ENCODE measurements around the gene TSSK6. TPM values are rescaled to one million over a fixed set of nuclear protein-coding genes. Genes with fewer than 3 reads are reported as not detected.

TSSK6 gene
- total RNA-seq, 1 donor from 2014 or later = 1.7 TPM

- TF ChIP-seq, protein P1, sequence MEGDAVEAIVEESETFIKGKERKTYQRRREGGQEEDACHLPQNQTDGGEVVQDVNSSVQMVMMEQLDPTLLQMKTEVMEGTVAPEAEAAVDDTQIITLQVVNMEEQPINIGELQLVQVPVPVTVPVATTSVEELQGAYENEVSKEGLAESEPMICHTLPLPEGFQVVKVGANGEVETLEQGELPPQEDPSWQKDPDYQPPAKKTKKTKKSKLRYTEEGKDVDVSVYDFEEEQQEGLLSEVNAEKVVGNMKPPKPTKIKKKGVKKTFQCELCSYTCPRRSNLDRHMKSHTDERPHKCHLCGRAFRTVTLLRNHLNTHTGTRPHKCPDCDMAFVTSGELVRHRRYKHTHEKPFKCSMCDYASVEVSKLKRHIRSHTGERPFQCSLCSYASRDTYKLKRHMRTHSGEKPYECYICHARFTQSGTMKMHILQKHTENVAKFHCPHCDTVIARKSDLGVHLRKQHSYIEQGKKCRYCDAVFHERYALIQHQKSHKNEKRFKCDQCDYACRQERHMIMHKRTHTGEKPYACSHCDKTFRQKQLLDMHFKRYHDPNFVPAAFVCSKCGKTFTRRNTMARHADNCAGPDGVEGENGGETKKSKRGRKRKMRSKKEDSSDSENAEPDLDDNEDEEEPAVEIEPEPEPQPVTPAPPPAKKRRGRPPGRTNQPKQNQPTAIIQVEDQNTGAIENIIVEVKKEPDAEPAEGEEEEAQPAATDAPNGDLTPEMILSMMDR (conservative IDR thresholded peaks at IDR 0.05; ENCODE audit: low read depth, low read length) = no peak
- H3K4me3 ChIP-seq (ENCODE audit: low read depth, low read length) = no peak overlapping the region
- no peak for DNase-seq (ENCODE audit: low read depth)
These were observed 16.9 kb downstream of the TSSK6 start for GRCh38 chr19:19498255-19498991.

DNA sequence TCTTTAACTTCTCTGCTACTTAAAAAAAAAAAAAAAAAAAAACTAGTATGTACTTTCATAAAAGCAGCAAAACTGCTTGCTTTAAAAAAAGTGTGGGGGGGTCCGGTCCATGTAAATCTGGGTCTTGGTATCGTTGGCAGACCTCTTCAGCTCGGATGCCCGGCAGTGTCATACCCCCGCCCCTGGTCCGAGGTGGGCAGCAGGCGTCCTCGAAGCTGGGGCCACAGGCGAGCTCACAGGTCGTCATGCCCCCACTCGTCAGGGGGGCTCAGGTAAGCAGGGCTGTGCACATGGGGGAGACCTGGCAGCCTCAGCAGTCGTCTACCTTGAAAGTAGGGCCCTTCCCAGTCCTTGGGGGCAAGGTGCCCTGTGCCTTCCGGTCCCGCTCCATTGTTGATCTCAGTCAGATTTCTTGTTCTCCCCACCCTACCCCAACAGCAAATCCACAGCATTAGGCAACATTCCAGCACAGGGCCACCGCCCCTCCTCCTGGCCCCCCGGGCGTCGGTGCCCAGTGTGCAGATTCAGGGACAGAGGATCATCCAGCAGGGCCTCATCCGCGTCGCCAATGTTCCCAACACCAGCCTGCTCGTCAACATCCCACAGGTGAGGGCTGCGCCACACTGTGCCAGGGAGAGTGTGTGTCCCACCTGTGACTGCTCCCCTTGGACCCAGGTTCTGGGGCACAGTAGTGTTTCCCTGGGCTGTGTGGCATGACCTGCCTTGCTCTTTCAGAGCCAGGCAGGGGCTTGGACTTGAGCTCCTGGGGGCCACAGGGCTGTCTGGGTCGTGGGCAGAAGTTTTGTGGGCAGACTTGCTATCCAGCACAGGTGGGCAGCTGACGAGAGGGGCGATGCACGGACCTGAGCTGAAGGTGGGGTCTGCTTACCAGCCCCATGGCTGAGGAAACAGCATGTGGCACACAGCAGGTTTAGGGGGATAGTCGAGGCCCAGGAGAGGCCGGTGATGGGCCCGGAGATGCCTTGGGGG is 19.4 kb downstream of the TSSK6 start:
- DNase-seq (ENCODE audit: low read depth) = no peak
- TF ChIP-seq, protein P1 (conservative IDR thresholded peaks at IDR 0.05; ENCODE audit: low read depth, low read length) = no peak

DNA sequence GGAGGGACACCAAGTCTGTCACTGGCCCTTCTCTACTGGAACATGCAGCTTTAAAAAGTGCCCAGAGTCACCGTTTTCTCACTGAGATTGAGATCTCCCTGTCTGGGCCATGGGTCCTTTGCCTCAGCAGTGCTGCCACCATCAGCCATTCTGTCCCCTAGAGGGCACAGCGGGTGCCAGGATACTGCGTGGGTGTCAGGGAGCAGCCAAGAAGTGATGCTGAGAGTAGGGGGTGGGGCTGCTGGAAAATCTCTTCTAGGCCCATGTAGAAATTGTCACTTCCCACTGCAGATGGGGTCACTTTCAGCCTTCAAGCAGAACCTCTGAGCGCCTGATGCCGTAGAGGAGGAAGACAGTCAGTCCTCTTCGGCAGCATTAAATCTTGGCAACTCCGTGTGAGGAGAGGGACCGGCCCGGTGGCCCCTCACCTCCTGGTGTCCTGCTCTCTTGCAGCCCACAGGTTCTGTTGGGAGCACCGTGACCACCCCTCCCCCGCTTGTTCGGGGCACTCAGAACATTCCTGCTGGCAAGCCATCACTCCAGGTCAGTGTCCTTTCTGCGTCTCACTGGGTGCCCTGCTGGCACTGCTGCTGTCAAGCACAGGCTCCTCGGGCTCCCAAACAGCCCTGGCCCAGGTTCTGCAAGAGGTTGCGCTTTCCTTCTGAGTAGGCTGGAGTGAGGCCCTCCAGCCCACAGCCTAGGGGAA is 21.4 kb downstream of the TSSK6 start:
- DNase-seq (ENCODE audit: low read depth) = no peak
- TF ChIP-seq, protein P1 (conservative IDR thresholded peaks at IDR 0.05; ENCODE audit: low read depth, low read length) = no peak
- H3K4me3 ChIP-seq (ENCODE audit: low read depth, low read length) = no peak overlapping the region

More for the DNA sequence above, 19.4 kb downstream of the TSSK6 start:
- no peak overlapping the region for H3K4me3 ChIP-seq (ENCODE audit: low read depth, low read length)

DNA sequence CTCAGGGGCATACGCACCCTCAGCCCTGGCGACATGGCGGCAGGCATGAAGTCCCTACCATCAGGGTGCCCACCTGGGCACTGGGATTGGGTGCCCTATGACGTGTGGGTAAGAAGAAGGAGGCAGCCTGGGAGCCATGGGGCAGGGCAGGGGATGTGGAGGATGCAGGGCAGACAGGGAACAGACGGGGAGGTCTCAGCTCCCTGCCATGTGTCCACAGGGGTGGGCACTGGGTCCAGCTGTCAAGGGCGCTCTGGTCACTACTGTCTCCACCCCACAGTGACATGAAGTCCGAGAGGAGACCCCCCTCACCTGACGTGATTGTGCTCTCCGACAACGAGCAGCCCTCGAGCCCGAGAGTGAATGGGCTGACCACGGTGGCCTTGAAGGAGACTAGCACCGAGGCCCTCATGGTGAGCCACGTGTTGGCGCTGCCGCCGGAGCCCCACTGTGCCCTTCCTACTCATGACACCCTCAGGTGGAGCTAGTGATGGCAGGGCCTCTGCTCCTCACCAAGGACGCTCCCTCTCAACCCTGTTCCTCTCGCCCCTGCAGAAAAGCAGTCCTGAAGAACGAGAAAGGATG is 23.2 kb downstream of the TSSK6 start:
- no peak overlapping the region for H3K4me3 ChIP-seq (ENCODE audit: low read depth, low read length)
- TF ChIP-seq, protein P1 (conservative IDR thresholded peaks at IDR 0.05; ENCODE audit: low read depth, low read length) = no peak
- no peak for DNase-seq (ENCODE audit: low read depth)

DNA sequence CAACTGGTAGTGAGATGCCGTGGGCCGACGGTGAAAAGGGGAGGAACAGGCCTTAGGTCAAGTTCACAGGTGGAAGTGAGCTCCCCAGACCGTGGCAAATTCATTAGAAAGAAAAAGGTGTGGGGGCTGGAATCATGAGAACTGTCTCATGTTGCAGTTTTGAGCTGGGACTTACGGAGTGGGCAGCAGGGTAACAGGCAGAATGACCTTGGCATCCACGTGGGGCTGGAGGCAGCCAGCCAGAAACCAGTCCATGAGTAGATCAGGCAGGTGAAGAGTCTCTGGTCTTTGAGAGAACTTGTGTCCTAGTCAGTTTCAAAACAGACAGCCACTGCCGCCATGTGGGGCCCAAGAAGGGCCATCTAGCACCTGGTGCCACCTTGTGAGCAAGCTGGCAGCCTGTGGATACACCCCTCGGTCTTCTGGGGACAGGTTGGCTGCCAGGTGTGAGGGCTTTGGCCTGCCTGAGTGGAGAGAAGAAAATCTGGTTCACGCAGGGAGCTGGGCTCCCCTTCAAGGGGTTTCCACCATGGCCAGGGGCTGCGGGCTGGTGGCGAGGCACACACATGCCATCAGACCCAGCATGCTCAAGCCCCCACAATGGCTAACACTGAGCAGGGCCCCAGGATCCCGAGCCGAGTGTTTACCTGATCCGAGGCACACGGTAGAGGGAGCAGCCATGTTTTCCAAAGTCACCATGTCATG is 23.9 kb downstream of the TSSK6 start:
- TF ChIP-seq, protein P1 (conservative IDR thresholded peaks at IDR 0.05; ENCODE audit: low read depth, low read length) = no peak
- H3K4me3 ChIP-seq (ENCODE audit: low read depth, low read length) = no peak overlapping the region
- no peak for DNase-seq (ENCODE audit: low read depth)
